ENCODE data around the gene PHACTR1.

Gene PHACTR1

GRCh38 chr6:12968290-12968689, 251.7 kb downstream of the PHACTR1 start:
- H3K36me3 ChIP-seq (ENCODE audit: control insufficient read depth, insufficient read depth, low read length): no peaks in the 10 kb centered on the region
- no peaks in the 10 kb centered on the region for H3K4me1 ChIP-seq
- no peaks in the 10 kb centered on the region for H3K79me2 ChIP-seq
- H3K27me3 ChIP-seq (ENCODE audit: control insufficient read depth, insufficient read depth, low read length): no peaks in the 10 kb centered on the region
- no peak overlapping the region for H3K27ac ChIP-seq
- no peak overlapping the region for H3K4me2 ChIP-seq (ENCODE audit: low read length)
- no peak overlapping the region for H3K4me3 ChIP-seq (ENCODE audit: low read depth, low read length)
- H3K9ac ChIP-seq: no peak overlapping the region
- no peaks in the 10 kb centered on the region for H3K9me3 ChIP-seq (ENCODE audit: control insufficient read depth, low read length)
- H2AFZ ChIP-seq: no peak overlapping the region
- TF ChIP-seq, protein P1, sequence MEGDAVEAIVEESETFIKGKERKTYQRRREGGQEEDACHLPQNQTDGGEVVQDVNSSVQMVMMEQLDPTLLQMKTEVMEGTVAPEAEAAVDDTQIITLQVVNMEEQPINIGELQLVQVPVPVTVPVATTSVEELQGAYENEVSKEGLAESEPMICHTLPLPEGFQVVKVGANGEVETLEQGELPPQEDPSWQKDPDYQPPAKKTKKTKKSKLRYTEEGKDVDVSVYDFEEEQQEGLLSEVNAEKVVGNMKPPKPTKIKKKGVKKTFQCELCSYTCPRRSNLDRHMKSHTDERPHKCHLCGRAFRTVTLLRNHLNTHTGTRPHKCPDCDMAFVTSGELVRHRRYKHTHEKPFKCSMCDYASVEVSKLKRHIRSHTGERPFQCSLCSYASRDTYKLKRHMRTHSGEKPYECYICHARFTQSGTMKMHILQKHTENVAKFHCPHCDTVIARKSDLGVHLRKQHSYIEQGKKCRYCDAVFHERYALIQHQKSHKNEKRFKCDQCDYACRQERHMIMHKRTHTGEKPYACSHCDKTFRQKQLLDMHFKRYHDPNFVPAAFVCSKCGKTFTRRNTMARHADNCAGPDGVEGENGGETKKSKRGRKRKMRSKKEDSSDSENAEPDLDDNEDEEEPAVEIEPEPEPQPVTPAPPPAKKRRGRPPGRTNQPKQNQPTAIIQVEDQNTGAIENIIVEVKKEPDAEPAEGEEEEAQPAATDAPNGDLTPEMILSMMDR (IDR thresholded peaks at IDR 0.05): no peak

- H3K27ac ChIP-seq: no peak overlapping the region
Observed at GRCh38 chr6:12968839-12969558, 252.4 kb downstream of the PHACTR1 start.

GRCh38 chr6:12969966-12970365, 253.4 kb downstream of the PHACTR1 start:
- no peak overlapping the region for H3K4me2 ChIP-seq (ENCODE audit: low read length)
- no peak overlapping the region for H2AFZ ChIP-seq
- no peaks in the 10 kb centered on the region for H3K27me3 ChIP-seq (ENCODE audit: control insufficient read depth, insufficient read depth, low read length)
- no peaks in the 10 kb centered on the region for H3K9me3 ChIP-seq (ENCODE audit: control insufficient read depth, low read length)
- H3K27ac ChIP-seq: no peak overlapping the region
- H3K36me3 ChIP-seq (ENCODE audit: control insufficient read depth, insufficient read depth, low read length): no peaks in the 10 kb centered on the region
- TF ChIP-seq, protein P1 (IDR thresholded peaks at IDR 0.05): no peak
- no peaks in the 10 kb centered on the region for H3K79me2 ChIP-seq
- H3K9ac ChIP-seq: no peak overlapping the region
- H3K4me3 ChIP-seq (ENCODE audit: low read depth, low read length): no peak overlapping the region
- no peaks in the 10 kb centered on the region for H3K4me1 ChIP-seq

More at GRCh38 chr6:12968839-12969558, 252.4 kb downstream of the PHACTR1 start:
- Histone ChIP-seq H3K4me3 (ENCODE audit: low read depth, low read length) (no peak overlapping the region), H3K79me2 (no peaks in the 10 kb centered on the region), H3K36me3 (ENCODE audit: control insufficient read depth, insufficient read depth, low read length) (no peaks in the 10 kb centered on the region), H2AFZ (no peak overlapping the region), H3K4me1 (no peaks in the 10 kb centered on the region), H3K4me2 (ENCODE audit: low read length) (no peak overlapping the region), H3K9ac (no peak overlapping the region), H3K27me3 (ENCODE audit: control insufficient read depth, insufficient read depth, low read length) (no peaks in the 10 kb centered on the region), H3K9me3 (ENCODE audit: control insufficient read depth, low read length) (no peaks in the 10 kb centered on the region)
- TF ChIP-seq, protein P1 (IDR thresholded peaks at IDR 0.05): no peak

- Histone ChIP-seq H3K27me3 (ENCODE audit: control insufficient read depth, insufficient read depth, low read length) (no peaks in the 10 kb centered on the region), H3K27ac (no peak overlapping the region)
- TF ChIP-seq, protein P1 (IDR thresholded peaks at IDR 0.05): no peak
Observed at GRCh38 chr6:12973386-12973785, 256.8 kb downstream of the PHACTR1 start.

DNA sequence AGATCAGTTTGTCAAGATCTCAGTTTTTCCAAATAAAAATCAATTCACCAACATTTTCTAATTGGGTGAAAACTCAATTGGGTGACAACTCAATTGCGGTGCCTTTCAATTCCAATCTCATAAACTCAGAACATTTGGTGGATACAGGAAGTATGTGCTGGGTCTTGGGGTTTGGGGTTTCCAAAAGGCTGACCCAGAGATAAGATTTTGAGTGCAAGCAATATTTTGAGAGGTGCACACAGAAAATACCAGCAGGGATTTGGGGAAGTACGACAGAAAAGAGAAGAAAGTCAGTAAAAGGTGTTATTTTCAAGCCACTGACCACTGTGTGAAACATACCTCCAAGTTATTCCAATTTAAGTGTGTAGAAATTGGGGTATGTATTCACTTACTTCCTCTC, 258.0 kb downstream of the PHACTR1 start:
- Histone ChIP-seq H2AFZ (no peak overlapping the region), H3K79me2 (no peaks in the 10 kb centered on the region), H3K27ac (no peak overlapping the region), H3K27me3 (ENCODE audit: control insufficient read depth, insufficient read depth, low read length) (no peaks in the 10 kb centered on the region), H3K4me2 (ENCODE audit: low read length) (no peak overlapping the region), H3K4me1 (no peaks in the 10 kb centered on the region), H3K4me3 (ENCODE audit: low read depth, low read length) (no peak overlapping the region), H3K9me3 (ENCODE audit: control insufficient read depth, low read length) (no peaks in the 10 kb centered on the region), H3K9ac (no peak overlapping the region), H3K36me3 (ENCODE audit: control insufficient read depth, insufficient read depth, low read length) (no peaks in the 10 kb centered on the region)
- TF ChIP-seq, protein P1 (IDR thresholded peaks at IDR 0.05): no peak

More at GRCh38 chr6:12973386-12973785, 256.8 kb downstream of the PHACTR1 start:
- H3K4me1 ChIP-seq: no peaks in the 10 kb centered on the region
- H3K4me3 ChIP-seq (ENCODE audit: low read depth, low read length): no peak overlapping the region
- H3K4me2 ChIP-seq (ENCODE audit: low read length): no peak overlapping the region
- H3K79me2 ChIP-seq: no peaks in the 10 kb centered on the region
- H2AFZ ChIP-seq: no peak overlapping the region
- no peak overlapping the region for H3K9ac ChIP-seq
- no peaks in the 10 kb centered on the region for H3K36me3 ChIP-seq (ENCODE audit: control insufficient read depth, insufficient read depth, low read length)
- H3K9me3 ChIP-seq (ENCODE audit: control insufficient read depth, low read length): no peaks in the 10 kb centered on the region
